ENCODE data around the gene RAB3GAP1.

DNA sequence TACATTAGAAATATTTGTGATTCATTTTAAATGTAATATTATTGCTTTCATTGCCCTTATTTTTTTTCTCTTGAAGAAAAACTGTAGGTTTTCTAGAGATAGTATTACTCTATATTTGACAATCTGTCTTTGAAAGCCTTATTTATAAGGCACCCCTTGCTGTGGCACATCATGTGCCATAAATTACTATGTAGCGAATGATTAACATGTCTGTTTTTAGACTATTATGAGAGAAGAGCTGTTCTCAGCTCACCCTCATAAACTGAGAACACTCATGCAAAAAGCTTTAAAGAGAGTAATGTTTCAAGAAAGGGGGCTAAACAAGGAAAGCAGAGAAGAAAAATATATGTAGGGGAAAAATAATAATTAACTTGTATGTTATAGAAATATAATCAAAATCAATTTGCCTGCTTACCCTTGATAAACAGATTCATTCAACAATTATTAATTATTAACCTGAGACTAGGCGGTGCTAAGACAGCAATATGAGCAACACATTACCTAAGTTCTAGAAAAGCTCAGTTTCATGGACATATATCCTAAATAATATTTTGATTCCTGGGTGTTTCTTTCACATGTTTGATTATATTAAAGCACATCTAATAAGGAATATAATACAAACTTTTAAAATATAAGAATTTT is 69.0 kb downstream of the RAB3GAP1 start:
- TF ChIP-seq, protein P1, sequence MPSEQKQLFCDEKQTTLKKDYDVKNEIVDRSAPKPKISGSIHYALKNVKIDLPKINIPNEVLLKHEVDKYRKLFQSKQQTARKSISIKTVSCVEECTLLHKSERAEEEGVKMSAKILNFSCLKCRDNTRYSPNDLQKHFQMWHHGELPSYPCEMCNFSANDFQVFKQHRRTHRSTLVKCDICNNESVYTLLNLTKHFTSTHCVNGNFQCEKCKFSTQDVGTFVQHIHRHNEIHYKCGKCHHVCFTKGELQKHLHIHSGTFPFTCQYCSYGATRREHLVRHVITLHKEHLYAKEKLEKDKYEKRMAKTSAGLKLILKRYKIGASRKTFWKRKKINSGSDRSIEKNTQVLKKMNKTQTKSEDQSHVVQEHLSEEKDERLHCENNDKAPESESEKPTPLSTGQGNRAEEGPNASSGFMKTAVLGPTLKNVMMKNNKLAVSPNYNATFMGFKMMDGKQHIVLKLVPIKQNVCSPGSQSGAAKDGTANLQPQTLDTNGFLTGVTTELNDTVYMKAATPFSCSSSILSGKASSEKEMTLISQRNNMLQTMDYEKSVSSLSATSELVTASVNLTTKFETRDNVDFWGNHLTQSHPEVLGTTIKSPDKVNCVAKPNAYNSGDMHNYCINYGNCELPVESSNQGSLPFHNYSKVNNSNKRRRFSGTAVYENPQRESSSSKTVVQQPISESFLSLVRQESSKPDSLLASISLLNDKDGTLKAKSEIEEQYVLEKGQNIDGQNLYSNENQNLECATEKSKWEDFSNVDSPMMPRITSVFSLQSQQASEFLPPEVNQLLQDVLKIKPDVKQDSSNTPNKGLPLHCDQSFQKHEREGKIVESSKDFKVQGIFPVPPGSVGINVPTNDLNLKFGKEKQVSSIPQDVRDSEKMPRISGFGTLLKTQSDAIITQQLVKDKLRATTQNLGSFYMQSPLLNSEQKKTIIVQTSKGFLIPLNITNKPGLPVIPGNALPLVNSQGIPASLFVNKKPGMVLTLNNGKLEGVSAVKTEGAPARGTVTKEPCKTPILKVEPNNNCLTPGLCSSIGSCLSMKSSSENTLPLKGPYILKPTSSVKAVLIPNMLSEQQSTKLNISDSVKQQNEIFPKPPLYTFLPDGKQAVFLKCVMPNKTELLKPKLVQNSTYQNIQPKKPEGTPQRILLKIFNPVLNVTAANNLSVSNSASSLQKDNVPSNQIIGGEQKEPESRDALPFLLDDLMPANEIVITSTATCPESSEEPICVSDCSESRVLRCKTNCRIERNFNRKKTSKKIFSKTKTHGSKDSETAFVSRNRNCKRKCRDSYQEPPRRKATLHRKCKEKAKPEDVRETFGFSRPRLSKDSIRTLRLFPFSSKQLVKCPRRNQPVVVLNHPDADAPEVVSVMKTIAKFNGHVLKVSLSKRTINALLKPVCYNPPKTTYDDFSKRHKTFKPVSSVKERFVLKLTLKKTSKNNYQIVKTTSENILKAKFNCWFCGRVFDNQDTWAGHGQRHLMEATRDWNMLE (tag by site-specific recombination; conservative IDR thresholded peaks at IDR 0.05; ENCODE audit: low read depth), result no peak
- TF ChIP-seq ZNF214 (tag by site-specific recombination; IDR thresholded peaks at IDR 0.05; ENCODE audit: borderline replicate concordance) (no peak), ZNF473 (tag by site-specific recombination; IDR thresholded peaks at IDR 0.05) (no peak), ZNF24 (tag by site-specific recombination; IDR thresholded peaks at IDR 0.05) (no peak), ZNF341 (tag by site-specific recombination; IDR thresholded peaks at IDR 0.05; ENCODE audit: low read depth) (no peak), SP2 (tag by site-specific recombination; IDR thresholded peaks at IDR 0.05) (no peak), MEIS1 (CRISPR knock-in tag; IDR thresholded peaks at IDR 0.05; ENCODE audit: borderline replicate concordance) (no peak), ZNF366 (tag by site-specific recombination; conservative IDR thresholded peaks at IDR 0.05) (no peak)
- TF ChIP-seq, protein P2, sequence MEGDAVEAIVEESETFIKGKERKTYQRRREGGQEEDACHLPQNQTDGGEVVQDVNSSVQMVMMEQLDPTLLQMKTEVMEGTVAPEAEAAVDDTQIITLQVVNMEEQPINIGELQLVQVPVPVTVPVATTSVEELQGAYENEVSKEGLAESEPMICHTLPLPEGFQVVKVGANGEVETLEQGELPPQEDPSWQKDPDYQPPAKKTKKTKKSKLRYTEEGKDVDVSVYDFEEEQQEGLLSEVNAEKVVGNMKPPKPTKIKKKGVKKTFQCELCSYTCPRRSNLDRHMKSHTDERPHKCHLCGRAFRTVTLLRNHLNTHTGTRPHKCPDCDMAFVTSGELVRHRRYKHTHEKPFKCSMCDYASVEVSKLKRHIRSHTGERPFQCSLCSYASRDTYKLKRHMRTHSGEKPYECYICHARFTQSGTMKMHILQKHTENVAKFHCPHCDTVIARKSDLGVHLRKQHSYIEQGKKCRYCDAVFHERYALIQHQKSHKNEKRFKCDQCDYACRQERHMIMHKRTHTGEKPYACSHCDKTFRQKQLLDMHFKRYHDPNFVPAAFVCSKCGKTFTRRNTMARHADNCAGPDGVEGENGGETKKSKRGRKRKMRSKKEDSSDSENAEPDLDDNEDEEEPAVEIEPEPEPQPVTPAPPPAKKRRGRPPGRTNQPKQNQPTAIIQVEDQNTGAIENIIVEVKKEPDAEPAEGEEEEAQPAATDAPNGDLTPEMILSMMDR (tag by site-specific recombination; IDR thresholded peaks at IDR 0.05), result no peak
- TF ChIP-seq, protein P3, sequence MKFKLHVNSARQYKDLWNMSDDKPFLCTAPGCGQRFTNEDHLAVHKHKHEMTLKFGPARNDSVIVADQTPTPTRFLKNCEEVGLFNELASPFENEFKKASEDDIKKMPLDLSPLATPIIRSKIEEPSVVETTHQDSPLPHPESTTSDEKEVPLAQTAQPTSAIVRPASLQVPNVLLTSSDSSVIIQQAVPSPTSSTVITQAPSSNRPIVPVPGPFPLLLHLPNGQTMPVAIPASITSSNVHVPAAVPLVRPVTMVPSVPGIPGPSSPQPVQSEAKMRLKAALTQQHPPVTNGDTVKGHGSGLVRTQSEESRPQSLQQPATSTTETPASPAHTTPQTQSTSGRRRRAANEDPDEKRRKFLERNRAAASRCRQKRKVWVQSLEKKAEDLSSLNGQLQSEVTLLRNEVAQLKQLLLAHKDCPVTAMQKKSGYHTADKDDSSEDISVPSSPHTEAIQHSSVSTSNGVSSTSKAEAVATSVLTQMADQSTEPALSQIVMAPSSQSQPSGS (tag by site-specific recombination; IDR thresholded peaks at IDR 0.05; ENCODE audit: low read depth), result no peak

Data from HEK293 (cell line).